Heart right ventricle (tissue), 16 donors: Measurements from ENCODE around the gene ATAT1. TPM values are rescaled to one million over a fixed set of nuclear protein-coding genes. Genes with fewer than 3 reads are reported as not detected.

ENCODE experiments used
- ATAC-seq, 8 donors: fragments of 200-7000 bp; cut with Tn5 transposase; one replicate each; pipeline ENCODE4 v1.9.1; 2020; ENCODE audit warnings: mild to moderate bottlenecking in 8 of 8, moderate library complexity in 8 of 8, moderate number of reproducible peaks in 1 of 8
- DNase-seq, 2 donors: peaks; one replicate each; pipeline ENCODE4 v3.0.0-alpha.2; 2020
- H3K27ac ChIP-seq, 10 donors: fragments of 200-600 bp; sonication (generic) in 2 of 10; one replicate each; pipeline versions ENCODE4 v1.5.0 to v1.8.0; 2020 to 2022; ENCODE audit warnings: mild to moderate bottlenecking in 3 of 10
- H3K27me3 ChIP-seq, 7 donors: fragments of 200-600 bp; one replicate each; pipeline ENCODE4 v1.8.0; 2021 to 2022; ENCODE audit warnings: mild to moderate bottlenecking in 2 of 7
- H3K36me3 ChIP-seq, 9 donors: fragments of 200-600 bp; sonication (generic) in 1 of 9; one replicate each; pipeline versions ENCODE4 v1.5.0 to v1.8.0; 2020 to 2022; ENCODE audit warnings: mild to moderate bottlenecking in 2 of 9
- H3K4me1 ChIP-seq, 9 donors: fragments of 200-600 bp; sonication (generic) in 1 of 9; one replicate each; pipeline versions ENCODE4 v1.5.0 to v1.8.0; 2020 to 2022; ENCODE audit warnings: mild to moderate bottlenecking in 4 of 9
- H3K4me3 ChIP-seq, 10 donors: fragments of 200-600 bp; sonication (generic) in 2 of 10; one replicate each; pipeline versions ENCODE4 v1.5.0 to v1.8.0; 2020 to 2022; ENCODE audit warnings: mild to moderate bottlenecking in 7 of 10, moderate library complexity in 2 of 10
- H3K9me3 ChIP-seq, 11 donors: fragments of 200-600 bp in 10 of 11; sonication (generic) in 2 of 11; one replicate each; pipeline versions ENCODE4 v1.5.0 to v1.8.0; 2013 to 2022; ENCODE audit warnings: mild to moderate bottlenecking in 2 of 11, control low read depth in 1 of 11, moderate library complexity in 1 of 11
- WGBS, 2 donors: extraction: QIAGEN DNeasy Blood & Tissue Kit; methylation state at CpG; one replicate each; pipeline ENCODE4 v1.1.7; 2013; ENCODE audit warnings: inconsistent platforms in 1 of 2; 5-methylcytosine and 5-hydroxymethylcytosine counted together
- intact Hi-C, 10 donors: fragments of 100-400 bp; cut with DNase I; formaldehyde crosslinking; loops; one replicate each; pipeline versions ENCODE4 v1.11.1 to v1.14.2; 2022
- polyA plus RNA-seq, 2 donors: library from polyadenylated mRNA; stranded (reverse); fragments of 200-250 nt; gene quantifications; one replicate each; pipeline ENCODE4 v1.2.3, GENCODE V29; 2013
- total RNA-seq, 10 donors: library from RNA; stranded (reverse); fragmentation: NEBNext Ultra II Directional in 3 of 10; extraction: Animal tissue kit (Norgen Biotek cat#: 25700) in 3 of 10; gene quantifications; one replicate each; pipeline versions ENCODE4 v1.2.1 to v1.2.4, GENCODE V29; 2021 to 2023
- TF ChIP-seq, protein P1 (sequence below), 9 donors: fragments of 200-600 bp; sonication (generic) in 2 of 9; IDR thresholded peaks; one replicate each; pipeline versions ENCODE4 v1.5.0 to v1.8.0; 2021 to 2022; ENCODE audit warnings: antibody characterized with exemption in 9 of 9, mild to moderate bottlenecking in 5 of 9, moderate library complexity in 1 of 9
- donor health status: Arrhythmogenic right ventricular cardiomyopathy.
- donor health status: ischemic (EF 13 %, LVEDD 7.1; RV severe dilation, severe dysfunction).
- donor health status: healthy with polysubstance abuse.
- donor health status: DM: no; HTN: yes; CAD: no.
- donor health status: DM: no; HTN: no; CAD: no.
- donor health status: ischemic (EF 25% LVEDD 6.9; RV normal size, moderate dysfunction).
- donor health status: ischemic (EF 25% LVEDD 5.7; RV mildly dilated, moderate dysfunction).
- donor health status: healthy.
- donor health status: DM: yes; HTN: yes; CAD: no.
- donor health status: Ischemic cardiomyopathy.
- donor health status: ischemic (EF 35%, LVEDD 5.7; RV mildly dilated, moderate dysfunction).
- donor health status: nonischemic (EF 11% LVEDD 7.7; RV severe dilation, severe dysfunction).
- donor health status: DM: yes; HTN: yes; CAD: no.
- donor health status: PGD.
- donor health status: ischemic (EF 29% LVEDD 5.4; RV normal size, mild dysfunction).
- donor health status: nonischemic (EF 23%, LVEDD 6.1; RV moderate dilation, normal function).

ATAT1 gene
- total and polyA plus RNA-seq, 12 donors: 1.8 to 4.6 (median 2.9) TPM

DNA sequence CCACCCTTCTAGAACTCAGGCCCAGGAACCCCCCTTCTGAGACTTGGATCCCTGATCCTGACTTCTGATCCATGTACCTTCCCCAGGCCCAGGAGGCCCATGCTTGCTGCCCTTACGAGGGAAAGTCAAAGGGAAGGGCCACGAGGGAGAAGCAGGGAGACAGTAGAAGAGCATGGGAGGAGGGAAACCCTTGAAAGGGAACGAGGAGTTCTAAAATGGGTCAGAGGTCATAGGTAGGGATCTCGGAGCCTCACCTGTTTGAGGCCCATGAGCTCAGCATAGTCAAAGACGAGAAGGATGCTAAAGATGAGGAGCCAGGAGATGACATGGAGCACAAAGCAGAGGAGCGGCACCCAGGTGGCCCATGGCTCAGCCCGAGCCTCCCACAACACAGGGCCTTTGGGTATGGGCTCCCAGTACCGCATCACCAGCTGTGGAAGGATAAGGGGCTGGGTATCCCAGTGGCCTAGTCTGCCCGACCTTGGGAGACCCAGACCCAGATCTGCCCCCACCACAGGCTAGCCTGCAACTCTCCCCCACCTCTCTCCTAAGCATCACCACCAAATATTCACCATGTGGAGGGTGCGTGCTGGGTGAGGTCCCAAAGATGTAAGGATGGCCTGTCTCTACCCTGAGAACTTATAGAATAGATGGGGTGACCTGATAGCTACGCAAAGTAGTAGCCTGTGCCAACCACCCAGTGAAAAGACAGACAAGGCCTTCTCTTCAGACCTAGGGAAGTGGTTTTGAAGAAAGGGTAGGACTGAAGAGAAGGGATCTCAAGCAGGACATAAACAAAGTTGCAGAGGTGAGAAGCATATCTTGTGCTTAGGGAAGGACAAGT is 62.6 kb downstream of the ATAT1 start:
- TF ChIP-seq, protein P1, sequence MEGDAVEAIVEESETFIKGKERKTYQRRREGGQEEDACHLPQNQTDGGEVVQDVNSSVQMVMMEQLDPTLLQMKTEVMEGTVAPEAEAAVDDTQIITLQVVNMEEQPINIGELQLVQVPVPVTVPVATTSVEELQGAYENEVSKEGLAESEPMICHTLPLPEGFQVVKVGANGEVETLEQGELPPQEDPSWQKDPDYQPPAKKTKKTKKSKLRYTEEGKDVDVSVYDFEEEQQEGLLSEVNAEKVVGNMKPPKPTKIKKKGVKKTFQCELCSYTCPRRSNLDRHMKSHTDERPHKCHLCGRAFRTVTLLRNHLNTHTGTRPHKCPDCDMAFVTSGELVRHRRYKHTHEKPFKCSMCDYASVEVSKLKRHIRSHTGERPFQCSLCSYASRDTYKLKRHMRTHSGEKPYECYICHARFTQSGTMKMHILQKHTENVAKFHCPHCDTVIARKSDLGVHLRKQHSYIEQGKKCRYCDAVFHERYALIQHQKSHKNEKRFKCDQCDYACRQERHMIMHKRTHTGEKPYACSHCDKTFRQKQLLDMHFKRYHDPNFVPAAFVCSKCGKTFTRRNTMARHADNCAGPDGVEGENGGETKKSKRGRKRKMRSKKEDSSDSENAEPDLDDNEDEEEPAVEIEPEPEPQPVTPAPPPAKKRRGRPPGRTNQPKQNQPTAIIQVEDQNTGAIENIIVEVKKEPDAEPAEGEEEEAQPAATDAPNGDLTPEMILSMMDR (IDR thresholded peaks at IDR 0.05): no peak
- H3K4me3 ChIP-seq: peak overlapping the region in 6 of 10 donors; percentile 70 to 87 (median 78)
- H3K4me1 ChIP-seq: peaks cover 17 to 58% (median 41%) of the 10 kb centered on the region in 9 donors
- intact Hi-C loops: loop anchor here in 2 of 10 donors (5.0 to 10.0 kb wide), 2 partner anchors 72 to 196 kb away; partner anchors contain the start of genes DDR1 (in 1 of the 2), MRPS18B (in 1 of the 2) and PPP1R10 (in 1 of the 2)
- H3K27me3 ChIP-seq: no peaks in the 10 kb centered on the region
- H3K27ac ChIP-seq: peak overlapping the region in 9 of 10 donors; percentile 94 to 100 (median 98)
- 84% methylated on average over 11 of the region's 11 CpGs for WGBS, 2 donors
- no peaks in the 10 kb centered on the region for H3K9me3 ChIP-seq
- DNase-seq (no peak), ATAC-seq (no peak)
- no peaks in the 10 kb centered on the region for H3K36me3 ChIP-seq

GRCh38 chr6:30689985-30690384 is 63.3 kb downstream of the ATAT1 start:
- ATAC-seq: no peak
- Histone ChIP-seq H3K9me3 (no peaks in the 10 kb centered on the region), H3K36me3 (no peaks in the 10 kb centered on the region), H3K4me3 (peak overlapping the region in 9 of 10 donors; percentile 53 to 68 (median 62)), H3K27ac (peak overlapping the region in 9 of 10 donors; percentile 72 to 100 (median 98)), H3K4me1 (peaks cover 14 to 51% (median 39%) of the 10 kb centered on the region in 9 donors), H3K27me3 (no peaks in the 10 kb centered on the region)
- WGBS, 2 donors: 22 to 25% methylated on average over 4 of the region's 4 CpGs
- intact Hi-C loops: loop anchor here in 5 of 10 donors (1.0 to 10.0 kb wide), 5 partner anchors 25 to 195 kb away; partner anchors contain the start of genes MDC1 (in 2 of the 5), DDR1 (in 1 of the 5), MRPS18B (in 1 of the 5) and PPP1R10 (in 1 of the 5)
- no peak for DNase-seq
- TF ChIP-seq, protein P1 (IDR thresholded peaks at IDR 0.05): no peak

GRCh38 chr6:30690403-30691207 is 63.9 kb downstream of the ATAT1 start, which contains the start of gene NRM:
TSS of gene NRM (minus strand) at chr6:30690984. CDS start at chr6:30690974, 10 bp downstream.
- H3K4me1 ChIP-seq: peaks cover 10 to 44% (median 38%) of the 10 kb centered on the region in 9 donors

More at GRCh38 chr6:30690403-30691207, 63.9 kb downstream of the ATAT1 start, which contains the start of gene NRM:
- H3K9me3 ChIP-seq: no peaks in the 10 kb centered on the region
- TF ChIP-seq, protein P1 (IDR thresholded peaks at IDR 0.05): peak in 2 of 9 donors; percentile 3 to 21
- peak within 1 kb of the TSS; percentile 20 to 68 (median 62) for H3K4me3 ChIP-seq
- no peaks in the 10 kb centered on the region for H3K27me3 ChIP-seq
- ATAC-seq: peak; percentile 64 to 75 (median 71)
- peak; percentile 92 for DNase-seq
- intact Hi-C loops: loop anchor here in 4 of 10 donors (1.0 to 2.0 kb wide), 3 partner anchors 24 to 27 kb away; partner anchors contain the start of gene MDC1 (in 3 of the 4)
- 0% methylated on average over 40 of the region's 40 CpGs for WGBS, 2 donors
- peak within 1 kb of the TSS in 9 of 10 donors; percentile 72 to 100 (median 98) for H3K27ac ChIP-seq
- H3K36me3 ChIP-seq: no peaks in the 10 kb centered on the region
